ENCODE measurements around the gene UBXN7.
A peak's percentile ranks its signal among the peaks of the same experiment; 100 is the strongest.
"Not testable (repeated sequence)": the region's sequence is repeated elsewhere in the genome, so short reads cannot be mapped to it uniquely, and the experiment has no call there.

UBXN7 gene

GRCh38 chr3:196444500-196444894 lies 12.3 kb upstream of the UBXN7 start:
- H3K27ac ChIP-seq (ENCODE audit: low read depth, low read length), result no peak overlapping the region
- no peak overlapping the region for H3K4me3 ChIP-seq (ENCODE audit: low read depth in 1 of 2, low read length in 2 of 2)

GRCh38 chr3:196440696-196441095 lies 8.5 kb upstream of the UBXN7 start:
- Histone ChIP-seq H3K27ac (ENCODE audit: low read depth, low read length) (no peak overlapping the region), H3K4me1 (ENCODE audit: insufficient read depth, low read length) (no peaks in the 10 kb centered on the region), H3K9ac (ENCODE audit: low read length) (no peak overlapping the region), H3K9me3 (ENCODE audit: low read length) (no peaks in the 10 kb centered on the region), H3K4me3 (ENCODE audit: low read depth in 1 of 2, low read length in 2 of 2) (no peak overlapping the region), H3K36me3 (ENCODE audit: insufficient read depth, low read length) (no peaks in the 10 kb centered on the region), H3K27me3 (ENCODE audit: control insufficient read depth in 1 of 2, insufficient read depth in 2 of 2, low read length in 2 of 2) (no peaks in the 10 kb centered on the region)

More at GRCh38 chr3:196444500-196444894, 12.3 kb upstream of the UBXN7 start:
- H3K9me3 ChIP-seq (ENCODE audit: low read length), result no peaks in the 10 kb centered on the region
- H3K4me1 ChIP-seq (ENCODE audit: insufficient read depth, low read length), result no peaks in the 10 kb centered on the region
- no peak overlapping the region for H3K9ac ChIP-seq (ENCODE audit: low read length)
- H3K27me3 ChIP-seq (ENCODE audit: control insufficient read depth in 1 of 2, insufficient read depth in 2 of 2, low read length in 2 of 2), result no peaks in the 10 kb centered on the region
- H3K36me3 ChIP-seq (ENCODE audit: insufficient read depth, low read length), result no peaks in the 10 kb centered on the region

GRCh38 chr3:196440041-196440537 lies 7.9 kb upstream of the UBXN7 start:
- Histone ChIP-seq H3K9me3 (ENCODE audit: low read length) (no peaks in the 10 kb centered on the region), H3K36me3 (ENCODE audit: insufficient read depth, low read length) (no peaks in the 10 kb centered on the region), H3K9ac (ENCODE audit: low read length) (no peak overlapping the region), H3K4me1 (ENCODE audit: insufficient read depth, low read length) (no peaks in the 10 kb centered on the region), H3K27me3 (ENCODE audit: control insufficient read depth in 1 of 2, insufficient read depth in 2 of 2, low read length in 2 of 2) (no peaks in the 10 kb centered on the region), H3K27ac (ENCODE audit: low read depth, low read length) (no peak overlapping the region), H3K4me3 (ENCODE audit: low read depth in 1 of 2, low read length in 2 of 2) (no peak overlapping the region)

GRCh38 chr3:196431181-196432136 lies 768 bp downstream of the UBXN7 start:
- Histone ChIP-seq H3K27me3 (ENCODE audit: control insufficient read depth in 1 of 2, insufficient read depth in 2 of 2, low read length in 2 of 2) (no peaks in the 10 kb centered on the region), H3K4me1 (ENCODE audit: insufficient read depth, low read length) (peaks cover 6% of the 10 kb centered on the region), H3K4me3 (ENCODE audit: low read depth in 1 of 2, low read length in 2 of 2) (peak overlapping the region; percentile 71 to 96), H3K27ac (ENCODE audit: low read depth, low read length) (peak overlapping the region; percentile 59), H3K9me3 (ENCODE audit: low read length) (no peaks in the 10 kb centered on the region), H3K9ac (ENCODE audit: low read length) (peak overlapping the region; percentile 96), H3K36me3 (ENCODE audit: insufficient read depth, low read length) (peaks cover 7% of the 10 kb centered on the region)

GRCh38 chr3:196428041-196428440 lies 4.2 kb downstream of the UBXN7 start:
- H3K9ac ChIP-seq (ENCODE audit: low read length), result no peak overlapping the region
- no peak overlapping the region for H3K27ac ChIP-seq (ENCODE audit: low read depth, low read length)
- no peaks in the 10 kb centered on the region for H3K9me3 ChIP-seq (ENCODE audit: low read length)
- no peak overlapping the region for H3K4me3 ChIP-seq (ENCODE audit: low read depth in 1 of 2, low read length in 2 of 2)
- peaks cover 11% of the 10 kb centered on the region for H3K4me1 ChIP-seq (ENCODE audit: insufficient read depth, low read length)
- H3K36me3 ChIP-seq (ENCODE audit: insufficient read depth, low read length), result peaks cover 7% of the 10 kb centered on the region
- no peaks in the 10 kb centered on the region for H3K27me3 ChIP-seq (ENCODE audit: control insufficient read depth in 1 of 2, insufficient read depth in 2 of 2, low read length in 2 of 2)

GRCh38 chr3:196424421-196424820 lies 7.8 kb downstream of the UBXN7 start:
- peaks cover 29% of the 10 kb centered on the region for H3K4me1 ChIP-seq (ENCODE audit: insufficient read depth, low read length)

GRCh38 chr3:196423044-196423781 lies 9.0 kb downstream of the UBXN7 start:
- H3K4me1 ChIP-seq (ENCODE audit: insufficient read depth, low read length), result peaks cover 34% of the 10 kb centered on the region
- H3K9me3 ChIP-seq (ENCODE audit: low read length), result no peaks in the 10 kb centered on the region
- no peaks in the 10 kb centered on the region for H3K27me3 ChIP-seq (ENCODE audit: control insufficient read depth in 1 of 2, insufficient read depth in 2 of 2, low read length in 2 of 2)
- H3K36me3 ChIP-seq (ENCODE audit: insufficient read depth, low read length), result peaks cover 7% of the 10 kb centered on the region
- H3K27ac ChIP-seq (ENCODE audit: low read depth, low read length), result no peak overlapping the region
- no peak overlapping the region for H3K9ac ChIP-seq (ENCODE audit: low read length)
- no peak overlapping the region for H3K4me3 ChIP-seq (ENCODE audit: low read depth in 1 of 2, low read length in 2 of 2)

More at GRCh38 chr3:196424421-196424820, 7.8 kb downstream of the UBXN7 start:
- not testable (repeated sequence) for H3K9ac ChIP-seq (ENCODE audit: low read length); H3K9me3 ChIP-seq (ENCODE audit: low read length); H3K27ac ChIP-seq (ENCODE audit: low read depth, low read length); H3K27me3 ChIP-seq (ENCODE audit: control insufficient read depth in 1 of 2, insufficient read depth in 2 of 2, low read length in 2 of 2); H3K36me3 ChIP-seq (ENCODE audit: insufficient read depth, low read length); H3K4me3 ChIP-seq (ENCODE audit: low read depth in 1 of 2, low read length in 2 of 2)

GRCh38 chr3:196421668-196422067 lies 10.6 kb downstream of the UBXN7 start:
- not testable (repeated sequence) for H3K9ac ChIP-seq (ENCODE audit: low read length); H3K36me3 ChIP-seq (ENCODE audit: insufficient read depth, low read length); H3K27me3 ChIP-seq (ENCODE audit: control insufficient read depth in 1 of 2, insufficient read depth in 2 of 2, low read length in 2 of 2); H3K9me3 ChIP-seq (ENCODE audit: low read length); H3K27ac ChIP-seq (ENCODE audit: low read depth, low read length); H3K4me3 ChIP-seq (ENCODE audit: low read depth in 1 of 2, low read length in 2 of 2)
- peaks cover 37% of the 10 kb centered on the region for H3K4me1 ChIP-seq (ENCODE audit: insufficient read depth, low read length)

- Histone ChIP-seq H3K9ac (ENCODE audit: low read length) (no peak overlapping the region), H3K4me1 (ENCODE audit: insufficient read depth, low read length) (peaks cover 37% of the 10 kb centered on the region), H3K4me3 (ENCODE audit: low read depth in 1 of 2, low read length in 2 of 2) (no peak overlapping the region), H3K36me3 (ENCODE audit: insufficient read depth, low read length) (no peaks in the 10 kb centered on the region), H3K27me3 (ENCODE audit: control insufficient read depth in 1 of 2, insufficient read depth in 2 of 2, low read length in 2 of 2) (no peaks in the 10 kb centered on the region), H3K9me3 (ENCODE audit: low read length) (no peaks in the 10 kb centered on the region), H3K27ac (ENCODE audit: low read depth, low read length) (no peak overlapping the region)
These were observed 12.8 kb downstream of the UBXN7 start for GRCh38 chr3:196419386-196419785.

- Histone ChIP-seq H3K4me1 (ENCODE audit: insufficient read depth, low read length) (peaks cover 37% of the 10 kb centered on the region), H3K36me3 (ENCODE audit: insufficient read depth, low read length) (no peaks in the 10 kb centered on the region), H3K9me3 (ENCODE audit: low read length) (no peaks in the 10 kb centered on the region), H3K4me3 (ENCODE audit: low read depth in 1 of 2, low read length in 2 of 2) (no peak overlapping the region), H3K9ac (ENCODE audit: low read length) (no peak overlapping the region), H3K27me3 (ENCODE audit: control insufficient read depth in 1 of 2, insufficient read depth in 2 of 2, low read length in 2 of 2) (no peaks in the 10 kb centered on the region), H3K27ac (ENCODE audit: low read depth, low read length) (no peak overlapping the region)
These were observed 13.6 kb downstream of the UBXN7 start for GRCh38 chr3:196418601-196419000.

- Histone ChIP-seq H3K27me3 (ENCODE audit: control insufficient read depth in 1 of 2, insufficient read depth in 2 of 2, low read length in 2 of 2) (no peaks in the 10 kb centered on the region), H3K9me3 (ENCODE audit: low read length) (no peaks in the 10 kb centered on the region), H3K4me3 (ENCODE audit: low read depth in 1 of 2, low read length in 2 of 2) (no peak overlapping the region), H3K36me3 (ENCODE audit: insufficient read depth, low read length) (no peaks in the 10 kb centered on the region), H3K27ac (ENCODE audit: low read depth, low read length) (no peak overlapping the region), H3K9ac (ENCODE audit: low read length) (no peak overlapping the region), H3K4me1 (ENCODE audit: insufficient read depth, low read length) (peaks cover 9% of the 10 kb centered on the region)
These were observed 17.8 kb downstream of the UBXN7 start for GRCh38 chr3:196414469-196414868.

Measured in muscle layer of colon (tissue), 2 donors.